ENCODE data around the gene MARK3.

GRCh38 chr14:103339561-103339960 is 45.7 kb upstream of the MARK3 start:
- TF ChIP-seq FOXA1 (IDR thresholded peaks at IDR 0.05) (no peak), CTBP1 (IDR thresholded peaks at IDR 0.05; ENCODE audit: borderline replicate concordance) (no peak), L3MBTL2 (conservative IDR thresholded peaks at IDR 0.05) (no peak), TARDBP (IDR thresholded peaks at IDR 0.05) (no peak), BHLHE40 (IDR thresholded peaks at IDR 0.05; ENCODE audit: borderline replicate concordance) (no peak), ELF4 (IDR thresholded peaks at IDR 0.05) (no peak), HDGF (IDR thresholded peaks at IDR 0.05; ENCODE audit: borderline replicate concordance) (no peak), ZNF384 (IDR thresholded peaks at IDR 0.05) (no peak), FOXM1 (IDR thresholded peaks at IDR 0.05; ENCODE audit: borderline replicate concordance) (no peak), NFRKB (IDR thresholded peaks at IDR 0.05) (no peak), FOXK2 (IDR thresholded peaks at IDR 0.05) (no peak)

Data from HEK293T (cell line).